GM12878 (cell line): ENCODE data around the gene ZNF804A. TPM values are rescaled to one million over a fixed set of nuclear protein-coding genes. Genes with fewer than 3 reads are reported as not detected.

Experiments
- ATAC-seq: fragments of 200-7000 bp; cut with Tn5 transposase; 3 replicates; pipeline ENCODE4 v1.9.1; 2020; ENCODE audit warnings: mild to moderate bottlenecking, moderate library complexity
- BruUV-seq: library from RNA; stranded (reverse); fragments of 400-500 nt; replicated peaks from 2 replicates; lab custom pipeline; 2021; lab: Mats Ljungman, UMichigan
- CTCF ChIA-PET: fragments of 300-600 bp; sonication (Branson Sonifier 250); formaldehyde crosslinking; extraction: SDS; loops from one replicate; lab custom pipeline; 2021; ENCODE audit warnings: inconsistent platforms; lab: Yijun Ruan, JAX
- POLR2A ChIA-PET: fragments of 350-600 bp; formaldehyde crosslinking; extraction: SDS; loops from one replicate; lab custom pipeline; 2021; ENCODE audit warnings: inconsistent platforms; lab: Charles Lee
- RAD21 ChIA-PET: fragments of 300-600 bp; sonication (Branson Sonifier 250); formaldehyde crosslinking; loops from one replicate; lab custom pipeline; 2023; ENCODE audit warnings: antibody characterized with exemption; ENCODE audit not compliant: unreplicated experiment; lab: Charles Lee
- SMC1A ChIA-PET: fragments of 300-600 bp; sonication (Branson Sonifier 250); formaldehyde crosslinking; loops from one replicate; lab custom pipeline; 2023; ENCODE audit not compliant: unreplicated experiment, uncharacterized antibody; lab: Charles Lee
- DNase-seq: peaks from one replicate; pipeline ENCODE4 v3.0.0-alpha.2; 2011; ENCODE audit warnings: low read depth, low spot score
- FAIRE-seq: peaks from 3 replicates; lab custom pipeline; 2011; peaks lifted over from hg19 to GRCh38; lab: Jason Lieb, UNC
- H2AFZ ChIP-seq: 2 replicates; pipeline ENCODE4 v1.6.0; 2011; ENCODE audit warnings: low read depth, low read length, control low read depth; ENCODE audit not compliant: control insufficient read depth
- H3K27ac ChIP-seq: 2 replicates; pipeline ENCODE4 v1.5.1; 2011; ENCODE audit warnings: control low read depth; ENCODE audit not compliant: control insufficient read depth, insufficient read depth
- H3K27me3 ChIP-seq, 2 experiments: replicated peaks in 1 of 2; 2 replicates each; pipeline versions ENCODE4 v1.6.0 to v1.6.1; 2011; ENCODE audit warnings: low read length in 1 of 2; ENCODE audit not compliant: control insufficient read depth in 2 of 2, insufficient read depth in 2 of 2
- H3K36me3 ChIP-seq, 2 experiments: 2 replicates each; pipeline ENCODE4 v1.5.1; 2011; ENCODE audit warnings: low read length in 1 of 2; ENCODE audit not compliant: control insufficient read depth in 2 of 2, insufficient read depth in 2 of 2
- H3K4me1 ChIP-seq: 2 replicates; pipeline ENCODE4 v1.6.1; 2011; ENCODE audit warnings: mild to moderate bottlenecking, low read length, moderate library complexity, mixed read lengths; ENCODE audit not compliant: control insufficient read depth, insufficient read depth
- H3K4me2 ChIP-seq: 2 replicates; pipeline ENCODE4 v1.6.0; 2011; ENCODE audit warnings: control low read depth; ENCODE audit not compliant: control insufficient read depth, insufficient read depth
- H3K4me3 ChIP-seq: fragments of 200-600 bp; sonication (generic); 2 replicates; pipeline ENCODE4 v1.5.1; 2016
- H3K79me2 ChIP-seq: 2 replicates; pipeline ENCODE4 v1.6.0; 2011; ENCODE audit warnings: low read length; ENCODE audit not compliant: control insufficient read depth, insufficient read depth
- H3K9ac ChIP-seq: 2 replicates; pipeline ENCODE4 v1.8.0; 2011; ENCODE audit warnings: low read length, control low read depth, mixed read lengths; ENCODE audit not compliant: control insufficient read depth, insufficient read depth
- H3K9me3 ChIP-seq: replicated peaks from 3 replicates; pipeline ENCODE4 v1.5.1; 2011; ENCODE audit warnings: mild to moderate bottlenecking, low read length; ENCODE audit not compliant: control insufficient read depth, insufficient read depth
- H4K20me1 ChIP-seq: 2 replicates; pipeline ENCODE4 v1.6.0; 2011; ENCODE audit not compliant: control insufficient read depth, insufficient read depth
- CHD4 ChIP-seq: fragments of 200-600 bp; sonication (generic); IDR thresholded peaks from 2 replicates; pipeline ENCODE4 v1.6.1; 2016; ENCODE audit warnings: mild to moderate bottlenecking
- MLLT1 ChIP-seq: fragments of 450-650 bp; IDR thresholded peaks from 2 replicates; pipeline ENCODE4 v1.6.1; 2016; ENCODE audit warnings: mild to moderate bottlenecking
- MTA3 ChIP-seq: IDR thresholded peaks from 2 replicates; pipeline ENCODE4 v1.6.1; 2012; ENCODE audit warnings: low read length, inconsistent platforms, borderline replicate concordance
- NKRF ChIP-seq: fragments of 450-650 bp; conservative IDR thresholded peaks from 2 replicates; pipeline ENCODE4 v1.6.1; 2017; ENCODE audit warnings: mild to moderate bottlenecking, moderate library complexity
- PKNOX1 ChIP-seq: fragments of 450-650 bp; IDR thresholded peaks from 2 replicates; pipeline ENCODE4 v1.6.1; 2016; ENCODE audit warnings: mild to moderate bottlenecking
- SIX5 ChIP-seq: IDR thresholded peaks from 2 replicates; pipeline ENCODE4 v1.6.1; 2011; ENCODE audit warnings: mild to moderate bottlenecking, low read depth, low read length, moderate library complexity; ENCODE audit not compliant: severe bottlenecking
- ZBTB4 ChIP-seq: fragments of 450-650 bp; formaldehyde crosslinking; IDR thresholded peaks from 2 replicates; pipeline ENCODE4 v1.4.0; 2022; ENCODE audit warnings: mild to moderate bottlenecking, moderate library complexity
- in situ Hi-C: fragments of 300-500 bp; cut with MboI; formaldehyde crosslinking; loops from 9 replicates; pipeline ENCODE4 v1.14.3; 2018; ENCODE audit warnings: mixed read lengths
- intact Hi-C: fragments of 100-400 bp; cut with micrococcal nuclease; formaldehyde crosslinking; loops from one replicate; pipeline ENCODE4 v1.14.2; 2022; ENCODE audit not compliant: unreplicated experiment
- polyA plus RNA-seq, 11 experiments: library from polyadenylated mRNA; depleted of rRNA in 4 of 11; unstranded in 6 of 11; stranded (reverse) in 5 of 11; fragments of >200 nt; fragmentation: Nextera tagmentation in 4 of 11; fragmentation: Illumina TruSeq in 1 of 11; extraction: Ambion mirVana in 4 of 11; extraction: Trizol in 1 of 11; gene quantifications; 1 replicate in 1 of 11; 2 replicates in 10 of 11; pipeline versions ENCODE4 v1.2.1 to v1.2.3, GENCODE V29; 2011 to 2016; ENCODE audit warnings: inconsistent platforms in 2 of 11, missing spikeins in 2 of 11, low read depth in 1 of 11
- total RNA-seq, 4 experiments: library from RNA; depleted of rRNA in 3 of 4; stranded (reverse); fragments of >200 nt in 3 of 4; fragmentation: Illumina TruSeq in 1 of 4; extraction: Trizol in 1 of 4; gene quantifications; 2 replicates each; pipeline versions ENCODE4 v1.2.1 to v1.2.3, GENCODE V29; 2013 to 2021

ZNF804A gene
- total and polyA plus RNA-seq, 10 of the 15 experiments (the other 5 are each of a cell fraction or from before 2014, with no cell fraction given) = 0.19 to 2.3 (median 1.4) TPM

- TF ChIP-seq NKRF = no peak
- TF ChIP-seq PKNOX1 = no peak
- TF ChIP-seq MTA3 = no peak
- no peak for TF ChIP-seq MLLT1
- no peak for TF ChIP-seq CHD4
- TF ChIP-seq, all 136 proteins: peak for 0
Measured at GRCh38 chr2:184927040-184927439, 328.7 kb downstream of the ZNF804A start (continued).

- no peak overlapping the region for H3K4me3 ChIP-seq
- no peaks in the 10 kb centered on the region for H4K20me1 ChIP-seq
- ATAC-seq = no peak
- ChIA-PET CTCF (no interaction called here), RAD21 (no interaction called here), POLR2A (no interaction called here), SMC1A (no interaction called here)
- FAIRE-seq = no peak
- H3K79me2 ChIP-seq = no peaks in the 10 kb centered on the region
- DNase-seq = no peak
- no peak for TF ChIP-seq ZBTB4 (CRISPR knock-in tag)
- TF ChIP-seq SIX5 = no peak
- no peak overlapping the region for H3K27ac ChIP-seq
- intact Hi-C loops = no loop called here
- no peaks in the 10 kb centered on the region for H3K4me1 ChIP-seq
- no peak overlapping the region for H3K9ac ChIP-seq
- no peaks in the 10 kb centered on the region for H3K36me3 ChIP-seq
- no TSS peak for BruUV-seq
- H2AFZ ChIP-seq = no peak overlapping the region
- in situ Hi-C loops = no loop called here
- H3K9me3 ChIP-seq = no peaks in the 10 kb centered on the region
- no peak overlapping the region for H3K4me2 ChIP-seq
- no peaks in the 10 kb centered on the region for H3K27me3 ChIP-seq
Measured at GRCh38 chr2:184936761-184937160, 338.4 kb downstream of the ZNF804A start.
